ENCODE measurements around the gene SINHCAF.
A peak's percentile ranks its signal among the peaks of the same experiment; 100 is the strongest.
"Not testable (repeated sequence)": the region's sequence is repeated elsewhere in the genome, so short reads cannot be mapped to it uniquely, and the experiment has no call there.

The SINHCAF gene

DNA sequence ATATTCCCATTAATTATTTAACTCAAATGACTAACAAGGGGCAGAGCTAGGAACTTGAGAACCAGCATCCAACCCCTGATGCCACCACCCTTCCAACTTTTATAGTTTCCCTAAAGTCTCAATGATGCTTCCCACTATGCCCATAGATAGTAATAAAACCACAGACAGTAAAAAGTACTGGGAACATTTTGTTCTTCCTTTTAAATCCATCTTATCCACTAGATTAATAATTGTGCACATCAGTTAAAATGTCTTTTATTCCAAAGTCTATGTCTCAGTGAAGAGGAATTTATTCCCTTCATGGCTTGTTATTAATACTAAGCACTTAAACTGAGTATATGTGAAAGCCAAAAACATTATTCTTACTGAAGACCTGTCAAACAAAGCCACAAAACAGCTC lies 45.8 kb downstream of the SINHCAF start:
- H3K27ac Mint-ChIP-seq, result peak overlapping the region; percentile 47 to 76
- H3K9me3 Mint-ChIP-seq, result no peaks in the 10 kb centered on the region
- ATAC-seq (replicated peaks), result no peak
- no peaks in the 10 kb centered on the region for H3K4me1 Mint-ChIP-seq (ENCODE audit: low read depth in 2 of 2)
- no peak for DNase-seq
- H3K4me3 Mint-ChIP-seq, result no peak overlapping the region
- no peaks in the 10 kb centered on the region for H3K27me3 Mint-ChIP-seq
- H3K36me3 Mint-ChIP-seq (ENCODE audit: insufficient read depth), result peaks cover 46% of the 10 kb centered on the region

DNA sequence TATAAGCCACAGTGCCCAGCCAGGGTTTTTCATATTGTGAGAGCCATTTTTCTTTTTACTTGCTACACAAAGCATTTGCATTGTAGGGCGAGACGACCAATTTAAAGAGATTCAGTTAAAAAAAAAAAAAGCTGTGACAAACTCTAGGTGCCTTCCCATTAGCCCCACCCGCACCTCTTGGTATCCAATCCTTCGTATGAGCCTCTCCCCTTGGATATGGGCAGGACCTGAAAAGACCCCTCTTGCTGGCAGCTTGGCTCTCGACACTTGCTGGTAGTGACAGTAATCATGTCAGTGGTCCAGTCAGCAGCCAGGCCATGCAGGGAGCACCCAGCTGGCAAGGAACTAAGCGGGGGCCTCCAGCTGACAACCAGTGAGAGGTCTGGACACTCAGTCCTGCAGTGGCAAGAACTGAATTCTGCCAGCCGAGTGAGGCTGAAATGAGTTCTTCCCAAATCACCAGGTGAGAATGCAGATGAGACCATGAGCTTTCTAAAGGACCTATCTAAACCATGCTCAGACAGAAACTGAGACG lies 46.5 kb downstream of the SINHCAF start:
- ATAC-seq (replicated peaks), result no peak
- H3K9me3 Mint-ChIP-seq, result no peaks in the 10 kb centered on the region
- no peak overlapping the region for H3K4me3 Mint-ChIP-seq
- DNase-seq, result no peak
- H3K4me1 Mint-ChIP-seq (ENCODE audit: low read depth in 2 of 2), result no peaks in the 10 kb centered on the region
- H3K36me3 Mint-ChIP-seq (ENCODE audit: insufficient read depth), result peaks cover 42% of the 10 kb centered on the region
- H3K27me3 Mint-ChIP-seq, result no peaks in the 10 kb centered on the region
- peak overlapping the region; percentile 47 to 76 for H3K27ac Mint-ChIP-seq

DNA sequence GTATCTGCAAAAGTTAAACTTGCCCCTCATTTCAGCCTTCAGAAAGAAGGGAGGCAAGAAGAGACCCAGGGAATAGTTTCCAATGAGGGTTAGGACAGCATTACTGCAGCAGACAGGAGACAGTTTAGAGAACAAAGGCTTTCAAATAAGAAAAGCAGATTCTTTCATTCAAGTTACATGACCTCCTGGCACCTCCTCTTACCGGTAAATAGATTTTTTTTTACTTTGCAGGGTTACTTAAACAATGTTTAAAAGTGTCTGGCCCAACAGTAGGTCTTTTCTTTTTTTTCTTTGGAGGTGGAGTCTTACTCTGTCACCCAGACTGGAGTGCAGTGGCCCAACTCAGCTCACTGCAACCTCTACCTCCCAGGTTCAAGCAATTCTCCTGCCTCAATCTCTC lies 47.1 kb downstream of the SINHCAF start:
- Mint-ChIP-seq H3K27me3 (no peaks in the 10 kb centered on the region), H3K36me3 (ENCODE audit: insufficient read depth) (peaks cover 35% of the 10 kb centered on the region), H3K4me3 (no peak overlapping the region), H3K9me3 (no peaks in the 10 kb centered on the region), H3K27ac (peak overlapping the region in 1 of 2 donors; percentile 76), H3K4me1 (ENCODE audit: low read depth in 2 of 2) (no peaks in the 10 kb centered on the region)
- ATAC-seq (replicated peaks) (no peak), DNase-seq (no peak)

DNA sequence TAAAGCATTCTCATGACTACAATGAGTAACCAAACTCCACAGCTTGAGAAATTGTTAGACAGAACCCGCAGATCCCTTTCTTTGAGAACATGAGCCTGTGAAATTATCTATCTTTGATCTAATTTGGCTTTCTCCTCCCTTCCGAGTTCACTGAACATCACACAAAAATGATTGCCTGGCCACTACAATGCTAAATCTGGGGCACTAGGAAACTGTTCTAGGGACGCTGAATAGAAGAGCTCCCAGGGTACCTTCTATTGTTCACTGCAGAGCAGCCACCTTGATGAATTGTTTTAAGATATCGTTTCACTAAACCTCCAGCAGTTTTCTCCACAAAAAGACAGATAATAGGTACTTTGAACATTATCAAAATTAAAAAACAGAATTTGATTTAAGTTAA lies 47.5 kb downstream of the SINHCAF start:
- Mint-ChIP-seq H3K4me1 (ENCODE audit: low read depth in 2 of 2) (no peaks in the 10 kb centered on the region), H3K27me3 (no peaks in the 10 kb centered on the region), H3K9me3 (no peaks in the 10 kb centered on the region), H3K27ac (no peak overlapping the region), H3K4me3 (no peak overlapping the region), H3K36me3 (ENCODE audit: insufficient read depth) (peaks cover 31% of the 10 kb centered on the region)
- ATAC-seq (replicated peaks) (no peak), DNase-seq (no peak)

DNA sequence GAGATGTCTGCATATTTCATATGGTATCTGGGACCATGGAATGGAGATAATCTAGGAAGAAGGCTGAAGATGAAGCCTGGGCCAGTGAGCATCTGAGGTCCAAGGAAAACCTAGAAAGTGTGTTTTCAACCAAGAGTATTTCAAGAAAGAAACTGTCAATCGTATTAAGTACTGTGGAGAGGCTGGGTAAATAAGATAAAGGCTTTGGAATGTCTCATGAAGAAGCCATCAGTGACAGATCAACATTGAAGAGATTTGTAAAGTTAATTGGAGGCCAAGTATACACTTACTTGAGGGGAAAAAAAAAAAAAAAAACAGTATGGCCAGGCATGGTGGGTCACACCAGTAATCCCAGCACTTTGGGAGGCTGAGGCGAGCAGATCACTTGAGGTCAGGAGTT lies 48.9 kb downstream of the SINHCAF start:
- Mint-ChIP-seq H3K4me1 (ENCODE audit: low read depth in 2 of 2) (no peaks in the 10 kb centered on the region), H3K36me3 (ENCODE audit: insufficient read depth) (peaks cover 25% of the 10 kb centered on the region), H3K27me3 (no peaks in the 10 kb centered on the region), H3K4me3 (no peak overlapping the region), H3K27ac (peak overlapping the region in 1 of 2 donors; percentile 35), H3K9me3 (no peaks in the 10 kb centered on the region)
- DNase-seq, result no peak
- no peak for ATAC-seq (replicated peaks)

DNA sequence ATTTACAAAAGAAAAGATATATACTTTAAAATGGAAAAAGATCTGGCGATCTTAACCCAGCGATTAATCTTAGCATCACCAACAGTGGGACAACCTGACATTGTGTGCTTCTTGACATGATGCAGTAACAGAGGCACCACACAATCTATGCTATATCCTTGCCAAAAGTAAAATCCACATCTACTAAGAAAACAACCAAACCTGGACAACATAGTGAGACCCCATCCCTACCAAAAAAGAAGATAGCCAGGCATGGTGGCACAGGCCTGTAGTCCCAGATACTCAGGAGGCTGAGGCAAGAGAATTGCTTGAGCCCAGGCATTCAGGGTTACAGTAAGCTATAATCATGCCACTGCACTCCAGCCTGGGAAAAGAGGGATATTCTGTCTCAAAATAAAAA lies 50.5 kb downstream of the SINHCAF start:
- DNase-seq (no peak), ATAC-seq (replicated peaks) (no peak)
- no peaks in the 10 kb centered on the region for H3K27me3 Mint-ChIP-seq
- H3K4me3 Mint-ChIP-seq, result no peak overlapping the region
- H3K9me3 Mint-ChIP-seq, result no peaks in the 10 kb centered on the region
- peak overlapping the region in 1 of 2 donors; percentile 17 for H3K27ac Mint-ChIP-seq
- no peaks in the 10 kb centered on the region for H3K4me1 Mint-ChIP-seq (ENCODE audit: low read depth in 2 of 2)
- peaks cover 22% of the 10 kb centered on the region for H3K36me3 Mint-ChIP-seq (ENCODE audit: insufficient read depth)

DNA sequence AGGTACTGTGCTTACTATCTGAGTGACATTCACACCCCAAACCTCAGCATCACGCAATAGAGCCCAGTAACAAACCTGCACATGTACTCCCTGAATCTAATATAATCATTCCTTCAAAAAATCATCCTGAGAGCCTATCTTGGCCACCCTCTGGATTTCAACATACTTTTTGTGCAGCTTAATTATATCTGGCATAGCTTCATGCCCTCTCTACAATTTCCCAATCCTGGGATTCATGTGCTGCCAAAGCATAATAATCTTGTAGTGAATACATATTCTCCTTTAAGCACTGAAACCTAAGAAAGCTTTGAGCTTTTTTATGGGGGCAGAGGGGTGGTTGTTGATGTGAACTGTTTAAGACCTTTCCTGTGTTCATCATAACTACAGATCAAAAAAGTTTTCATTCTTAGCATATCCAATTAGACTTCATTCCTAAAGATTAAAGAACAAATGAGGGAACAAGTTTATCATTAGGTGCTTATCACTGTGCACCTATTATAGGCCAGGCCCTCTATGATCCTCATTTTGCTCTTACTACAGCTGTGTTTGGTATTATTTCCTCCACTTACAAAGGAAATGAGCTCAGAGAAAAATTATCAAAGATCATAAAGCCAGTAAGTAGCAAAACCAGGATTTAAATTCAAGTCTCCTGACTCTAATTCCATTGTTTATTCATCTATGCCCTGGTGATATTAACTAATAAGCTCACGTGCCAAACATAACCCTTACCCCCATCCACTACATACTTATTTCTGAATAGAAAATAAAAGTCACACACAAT lies 51.2 kb downstream of the SINHCAF start:
- no peaks in the 10 kb centered on the region for H3K27me3 Mint-ChIP-seq
- H3K27ac Mint-ChIP-seq, result peak overlapping the region in 1 of 2 donors; percentile 17
- ATAC-seq (replicated peaks), result no peak
- H3K4me3 Mint-ChIP-seq, result no peak overlapping the region
- no peak for DNase-seq
- H3K9me3 Mint-ChIP-seq, result no peaks in the 10 kb centered on the region
- H3K36me3 Mint-ChIP-seq (ENCODE audit: insufficient read depth), result peaks cover 22% of the 10 kb centered on the region
- no peaks in the 10 kb centered on the region for H3K4me1 Mint-ChIP-seq (ENCODE audit: low read depth in 2 of 2)

DNA sequence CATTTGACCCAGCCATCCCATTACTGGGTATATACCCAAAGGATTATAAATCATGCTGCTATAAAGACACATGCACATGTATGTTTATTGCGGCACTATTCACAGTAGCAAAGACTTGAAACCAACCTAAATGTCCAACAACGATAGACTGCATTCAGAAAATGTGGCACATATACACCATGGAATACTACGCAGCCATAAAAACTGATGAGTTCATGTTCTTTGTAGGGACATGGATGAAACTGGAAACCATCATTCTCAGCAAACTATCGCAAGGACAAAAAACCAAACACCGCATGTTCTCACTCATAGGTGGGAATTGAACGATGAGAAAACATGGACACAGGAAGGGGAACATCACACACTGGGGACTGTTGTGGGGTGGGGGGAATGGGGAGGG lies 52.2 kb downstream of the SINHCAF start:
- ATAC-seq (replicated peaks); H3K27ac Mint-ChIP-seq; H3K27me3 Mint-ChIP-seq; DNase-seq; H3K9me3 Mint-ChIP-seq; H3K4me1 Mint-ChIP-seq (ENCODE audit: low read depth in 2 of 2); H3K4me3 Mint-ChIP-seq: not testable (repeated sequence)
- H3K36me3 Mint-ChIP-seq (ENCODE audit: insufficient read depth), result peaks cover 20% of the 10 kb centered on the region

DNA sequence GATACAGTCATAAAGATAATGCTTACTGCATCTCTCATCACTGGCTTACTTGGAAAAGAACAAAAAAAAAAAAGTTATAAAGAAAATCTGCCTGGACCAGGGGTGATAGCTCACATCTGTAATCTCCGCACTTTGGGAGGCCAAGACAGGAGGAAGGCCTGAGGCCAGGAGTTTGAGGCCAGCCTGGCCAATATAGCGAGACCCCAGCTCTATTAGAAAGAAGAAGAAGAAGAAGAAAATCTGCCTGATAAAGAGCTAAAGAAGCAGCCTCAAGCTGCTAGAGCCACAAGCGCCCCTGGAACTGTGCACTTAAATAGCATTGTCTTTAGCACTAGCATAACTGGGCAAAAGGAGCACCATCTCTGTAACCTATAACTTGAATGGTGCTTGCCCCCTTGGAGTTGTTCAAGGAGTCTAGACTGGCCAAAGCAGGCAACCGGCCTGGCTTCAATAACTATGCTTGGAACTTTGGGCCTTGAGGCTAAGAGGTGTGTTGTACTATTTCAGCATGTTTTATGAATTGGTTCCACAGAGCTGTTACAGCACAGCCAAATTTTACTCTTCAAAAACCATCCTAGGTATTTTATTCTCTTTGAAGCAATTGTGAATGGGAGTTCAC lies 53.2 kb downstream of the SINHCAF start:
- no peaks in the 10 kb centered on the region for H3K27me3 Mint-ChIP-seq
- H3K36me3 Mint-ChIP-seq (ENCODE audit: insufficient read depth), result peaks cover 20% of the 10 kb centered on the region
- DNase-seq (no peak), ATAC-seq (replicated peaks) (no peak)
- H3K4me1 Mint-ChIP-seq (ENCODE audit: low read depth in 2 of 2), result no peaks in the 10 kb centered on the region
- H3K27ac Mint-ChIP-seq, result peak overlapping the region in 1 of 2 donors; percentile 60
- no peaks in the 10 kb centered on the region for H3K9me3 Mint-ChIP-seq
- H3K4me3 Mint-ChIP-seq, result no peak overlapping the region

DNA sequence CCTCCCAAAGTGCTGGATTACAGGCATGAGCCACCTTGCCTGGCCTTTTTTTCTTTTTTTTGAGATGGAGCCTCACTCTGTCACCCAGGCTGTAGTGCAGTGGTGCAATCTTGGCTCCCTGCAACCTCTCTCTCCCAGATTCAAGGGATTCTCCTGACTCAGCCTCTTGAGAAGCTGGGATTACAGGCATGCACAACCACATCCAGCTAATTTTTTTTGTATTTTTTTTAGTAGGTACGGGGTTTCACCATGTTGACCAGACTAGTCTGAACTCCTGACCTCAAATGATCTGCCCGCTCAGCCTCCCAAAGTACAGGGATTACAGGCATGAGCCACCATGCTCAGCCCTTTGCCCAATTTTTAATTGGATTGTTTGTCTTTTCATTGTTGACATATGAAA lies 58.0 kb downstream of the SINHCAF start:
- no peak overlapping the region for H3K27ac Mint-ChIP-seq
- no peaks in the 10 kb centered on the region for H3K27me3 Mint-ChIP-seq
- peaks cover 3% of the 10 kb centered on the region for H3K36me3 Mint-ChIP-seq (ENCODE audit: insufficient read depth)
- H3K4me1 Mint-ChIP-seq (ENCODE audit: low read depth in 2 of 2), result no peaks in the 10 kb centered on the region
- DNase-seq, result no peak
- H3K9me3 Mint-ChIP-seq, result no peaks in the 10 kb centered on the region
- no peak overlapping the region for H3K4me3 Mint-ChIP-seq
- ATAC-seq (replicated peaks), result no peak

DNA sequence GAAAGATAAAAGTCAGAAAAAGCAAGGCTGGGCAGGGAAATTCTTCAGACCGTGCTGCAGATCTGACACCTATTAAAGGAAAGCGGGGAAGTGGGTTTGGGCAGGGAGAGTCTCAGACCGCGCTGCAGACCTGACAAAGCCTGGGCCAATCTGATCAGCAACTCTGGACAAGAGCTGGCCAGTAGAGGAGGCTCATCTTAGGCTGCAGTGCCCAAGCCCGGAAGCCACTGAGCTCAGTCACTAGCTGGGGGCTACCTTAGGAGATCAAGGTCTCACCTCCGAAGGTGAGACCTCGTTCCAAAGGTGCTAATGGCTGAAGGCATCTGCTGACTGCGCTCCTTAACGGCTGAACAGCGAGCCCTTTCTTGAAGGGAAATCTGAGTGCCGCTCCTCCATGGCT lies 60.2 kb downstream of the SINHCAF start:
- Mint-ChIP-seq H3K4me1 (ENCODE audit: low read depth in 2 of 2) (no peaks in the 10 kb centered on the region), H3K9me3 (no peaks in the 10 kb centered on the region), H3K27ac (no peak overlapping the region), H3K36me3 (ENCODE audit: insufficient read depth) (no peaks in the 10 kb centered on the region), H3K27me3 (no peaks in the 10 kb centered on the region), H3K4me3 (no peak overlapping the region)
- DNase-seq, result no peak
- ATAC-seq (replicated peaks), result no peak

DNA sequence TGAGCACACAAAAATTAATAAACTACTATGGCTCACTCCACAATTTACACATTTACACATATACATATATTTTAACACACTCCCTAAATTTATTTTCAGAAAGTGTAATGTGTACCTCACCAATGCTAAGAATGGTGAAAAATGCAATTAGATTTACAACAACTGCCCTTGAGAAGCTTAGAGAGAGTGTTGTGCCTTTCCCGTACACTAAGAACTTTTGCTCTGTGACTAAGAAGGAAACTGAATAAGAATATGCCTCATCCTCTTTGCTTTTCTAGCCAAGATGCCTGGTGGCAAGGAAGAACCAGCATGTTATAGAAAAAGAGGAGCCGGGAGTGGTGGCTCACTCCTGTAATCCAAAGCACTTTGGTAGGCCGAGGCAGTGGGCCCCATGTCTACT lies 62.3 kb downstream of the SINHCAF start:
- Mint-ChIP-seq H3K36me3 (ENCODE audit: insufficient read depth) (no peaks in the 10 kb centered on the region), H3K4me3 (no peak overlapping the region), H3K27ac (no peak overlapping the region), H3K27me3 (no peaks in the 10 kb centered on the region), H3K4me1 (ENCODE audit: low read depth in 2 of 2) (no peaks in the 10 kb centered on the region), H3K9me3 (no peaks in the 10 kb centered on the region)
- DNase-seq (no peak), ATAC-seq (replicated peaks) (no peak)

DNA sequence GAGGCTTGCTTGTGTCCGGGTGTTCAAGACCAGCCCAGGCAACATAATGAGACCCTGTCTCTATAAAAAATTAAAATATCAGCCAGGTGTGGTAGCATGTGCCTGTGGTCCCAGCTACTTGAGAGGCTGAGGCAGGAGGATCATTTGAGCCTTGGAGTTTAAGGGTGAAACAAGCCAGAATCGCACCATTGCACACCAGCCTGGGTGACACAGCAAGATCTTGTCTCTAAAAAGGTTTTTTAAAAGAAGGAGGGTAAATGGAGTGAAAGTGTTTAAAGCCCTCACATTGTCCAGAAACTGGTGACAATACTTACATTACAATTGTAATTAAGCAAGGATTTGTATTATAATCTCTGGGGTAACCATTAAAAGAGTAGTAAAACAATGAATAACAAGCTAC lies 64.2 kb downstream of the SINHCAF start:
- Mint-ChIP-seq H3K4me1 (ENCODE audit: low read depth in 2 of 2) (no peaks in the 10 kb centered on the region), H3K4me3 (no peak overlapping the region), H3K27ac (no peak overlapping the region), H3K27me3 (no peaks in the 10 kb centered on the region), H3K9me3 (no peaks in the 10 kb centered on the region), H3K36me3 (ENCODE audit: insufficient read depth) (peaks cover 3% of the 10 kb centered on the region)
- DNase-seq (no peak), ATAC-seq (replicated peaks) (no peak)

DNA sequence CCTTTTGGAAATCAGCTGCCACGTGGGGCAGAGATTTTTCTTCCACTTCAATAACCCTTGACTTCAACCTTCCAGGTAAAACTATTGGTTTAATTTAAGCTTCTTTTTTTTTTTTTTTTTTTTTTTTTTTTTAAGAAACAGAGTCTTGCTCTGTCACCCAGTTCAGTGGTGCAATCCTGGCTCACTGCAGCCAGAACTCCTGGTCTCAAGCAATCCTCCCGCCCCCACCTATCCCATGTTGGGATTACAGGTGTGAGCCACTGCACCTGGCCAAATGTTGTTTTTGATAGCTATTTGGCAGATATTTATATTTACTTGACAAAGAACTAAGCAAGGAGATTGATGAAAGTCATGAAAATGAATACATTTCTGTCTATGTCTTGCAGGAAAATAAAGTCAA lies 65.1 kb downstream of the SINHCAF start:
- H3K27me3 Mint-ChIP-seq, result no peaks in the 10 kb centered on the region

More for the DNA sequence above, 65.1 kb downstream of the SINHCAF start:
- Mint-ChIP-seq H3K9me3 (no peaks in the 10 kb centered on the region), H3K27ac (no peak overlapping the region), H3K4me3 (no peak overlapping the region), H3K36me3 (ENCODE audit: insufficient read depth) (peaks cover 3% of the 10 kb centered on the region), H3K4me1 (ENCODE audit: low read depth in 2 of 2) (no peaks in the 10 kb centered on the region)
- ATAC-seq (replicated peaks), result no peak
- DNase-seq, result no peak
